ENCODE data around the gene CCT5.

Gene CCT5

DNA sequence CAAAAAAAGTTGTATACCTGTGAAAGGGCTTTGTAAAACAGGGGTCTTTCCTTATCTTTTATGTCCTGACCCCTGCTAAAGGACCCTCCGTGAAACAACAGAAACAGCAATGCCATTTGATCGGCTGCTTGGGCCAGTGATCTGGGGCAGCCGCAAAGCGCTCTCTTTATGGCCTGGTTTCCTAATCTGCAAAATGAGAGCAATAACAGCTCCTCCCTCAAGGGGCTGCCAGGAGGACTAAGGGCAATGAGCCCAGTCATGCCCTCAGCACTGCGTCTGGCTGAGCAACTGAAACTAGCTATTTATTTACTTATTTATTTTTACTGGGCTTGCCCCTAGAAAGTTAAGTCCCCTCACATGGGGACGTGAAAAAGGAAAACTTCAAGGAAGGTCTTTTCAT is 39.3 kb downstream of the CCT5 start:
- no peak overlapping the region for H2AFZ ChIP-seq (ENCODE audit: low read length)

DNA sequence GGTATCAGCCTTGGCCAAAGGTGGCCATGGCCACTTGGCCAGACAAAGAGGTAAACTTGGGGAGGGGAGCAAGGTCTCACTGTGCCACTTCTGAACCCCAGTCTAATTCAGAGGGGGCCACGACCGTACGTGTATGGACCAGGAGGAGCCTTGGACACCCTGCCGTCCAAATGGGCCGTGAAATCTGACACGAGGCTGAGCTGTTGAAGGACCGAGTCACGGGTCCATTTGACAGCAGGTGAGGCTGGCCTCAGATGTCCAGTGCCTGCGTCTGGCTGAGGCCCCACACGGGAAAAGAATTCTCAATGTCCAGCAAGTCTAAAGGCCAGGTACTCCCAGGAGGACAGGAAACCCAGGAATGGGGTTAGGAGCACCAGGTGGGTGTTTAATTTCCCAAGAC is 39.9 kb downstream of the CCT5 start:
- Histone ChIP-seq H3K4me2 (ENCODE audit: low read depth, low read length, poor library complexity, severe bottlenecking) (no peak overlapping the region), H3K4me1 (ENCODE audit: insufficient read depth, low read length, poor library complexity, severe bottlenecking) (no peaks in the 10 kb centered on the region), H3K9me2 (replicated peaks; ENCODE audit: low read depth, low read length) (no peaks in the 10 kb centered on the region), H3K4me3 (ENCODE audit: low read length, poor library complexity, severe bottlenecking) (no peak overlapping the region), H4K20me1 (ENCODE audit: insufficient read depth, low read length, poor library complexity, severe bottlenecking) (no peaks in the 10 kb centered on the region), H3K36me3 (ENCODE audit: insufficient read depth, low read length) (no peaks in the 10 kb centered on the region), H3K27me3 (ENCODE audit: insufficient read depth, low read length, poor library complexity, severe bottlenecking) (no peaks in the 10 kb centered on the region), H3K79me2 (ENCODE audit: insufficient read depth, low read length) (no peaks in the 10 kb centered on the region), H3K9ac (ENCODE audit: low read depth, low read length, poor library complexity, severe bottlenecking) (no peak overlapping the region), H3K9me3 (ENCODE audit: insufficient read depth, low read depth, low read length) (no peaks in the 10 kb centered on the region), H2AFZ (ENCODE audit: low read length) (no peak overlapping the region), H3F3A (ENCODE audit: low read depth) (no peaks in the 10 kb centered on the region)
- TF ChIP-seq, protein P1, sequence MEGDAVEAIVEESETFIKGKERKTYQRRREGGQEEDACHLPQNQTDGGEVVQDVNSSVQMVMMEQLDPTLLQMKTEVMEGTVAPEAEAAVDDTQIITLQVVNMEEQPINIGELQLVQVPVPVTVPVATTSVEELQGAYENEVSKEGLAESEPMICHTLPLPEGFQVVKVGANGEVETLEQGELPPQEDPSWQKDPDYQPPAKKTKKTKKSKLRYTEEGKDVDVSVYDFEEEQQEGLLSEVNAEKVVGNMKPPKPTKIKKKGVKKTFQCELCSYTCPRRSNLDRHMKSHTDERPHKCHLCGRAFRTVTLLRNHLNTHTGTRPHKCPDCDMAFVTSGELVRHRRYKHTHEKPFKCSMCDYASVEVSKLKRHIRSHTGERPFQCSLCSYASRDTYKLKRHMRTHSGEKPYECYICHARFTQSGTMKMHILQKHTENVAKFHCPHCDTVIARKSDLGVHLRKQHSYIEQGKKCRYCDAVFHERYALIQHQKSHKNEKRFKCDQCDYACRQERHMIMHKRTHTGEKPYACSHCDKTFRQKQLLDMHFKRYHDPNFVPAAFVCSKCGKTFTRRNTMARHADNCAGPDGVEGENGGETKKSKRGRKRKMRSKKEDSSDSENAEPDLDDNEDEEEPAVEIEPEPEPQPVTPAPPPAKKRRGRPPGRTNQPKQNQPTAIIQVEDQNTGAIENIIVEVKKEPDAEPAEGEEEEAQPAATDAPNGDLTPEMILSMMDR (conservative IDR thresholded peaks at IDR 0.05; ENCODE audit: low read length): no peak
- no peak for TF ChIP-seq EZH2phosphoT487 (IDR thresholded peaks at IDR 0.05; ENCODE audit: borderline replicate concordance)

More for the DNA sequence above, 39.3 kb downstream of the CCT5 start:
- no peaks in the 10 kb centered on the region for H3K9me2 ChIP-seq (replicated peaks; ENCODE audit: low read depth, low read length)
- H3K9ac ChIP-seq (ENCODE audit: low read depth, low read length, poor library complexity, severe bottlenecking): no peak overlapping the region
- no peaks in the 10 kb centered on the region for H3K9me3 ChIP-seq (ENCODE audit: insufficient read depth, low read depth, low read length)
- H3K79me2 ChIP-seq (ENCODE audit: insufficient read depth, low read length): no peaks in the 10 kb centered on the region
- H3K27me3 ChIP-seq (ENCODE audit: insufficient read depth, low read length, poor library complexity, severe bottlenecking): no peaks in the 10 kb centered on the region
- TF ChIP-seq EZH2phosphoT487 (IDR thresholded peaks at IDR 0.05; ENCODE audit: borderline replicate concordance): no peak
- TF ChIP-seq, protein P1 (conservative IDR thresholded peaks at IDR 0.05; ENCODE audit: low read length): no peak
- no peaks in the 10 kb centered on the region for H3K4me1 ChIP-seq (ENCODE audit: insufficient read depth, low read length, poor library complexity, severe bottlenecking)
- no peaks in the 10 kb centered on the region for H3F3A ChIP-seq (ENCODE audit: low read depth)
- H3K4me3 ChIP-seq (ENCODE audit: low read length, poor library complexity, severe bottlenecking): no peak overlapping the region
- no peaks in the 10 kb centered on the region for H4K20me1 ChIP-seq (ENCODE audit: insufficient read depth, low read length, poor library complexity, severe bottlenecking)
- H3K36me3 ChIP-seq (ENCODE audit: insufficient read depth, low read length): no peaks in the 10 kb centered on the region
- no peak overlapping the region for H3K4me2 ChIP-seq (ENCODE audit: low read depth, low read length, poor library complexity, severe bottlenecking)

- no peaks in the 10 kb centered on the region for H3K9me2 ChIP-seq (replicated peaks; ENCODE audit: low read depth, low read length)
These were observed 40.4 kb downstream of the CCT5 start for GRCh38 chr5:10290438-10290837.

More at GRCh38 chr5:10290438-10290837, 40.4 kb downstream of the CCT5 start:
- no peak overlapping the region for H3K4me3 ChIP-seq (ENCODE audit: low read length, poor library complexity, severe bottlenecking)
- no peaks in the 10 kb centered on the region for H4K20me1 ChIP-seq (ENCODE audit: insufficient read depth, low read length, poor library complexity, severe bottlenecking)
- H3K79me2 ChIP-seq (ENCODE audit: insufficient read depth, low read length): no peaks in the 10 kb centered on the region
- H3K4me2 ChIP-seq (ENCODE audit: low read depth, low read length, poor library complexity, severe bottlenecking): no peak overlapping the region
- H2AFZ ChIP-seq (ENCODE audit: low read length): no peak overlapping the region
- no peaks in the 10 kb centered on the region for H3K27me3 ChIP-seq (ENCODE audit: insufficient read depth, low read length, poor library complexity, severe bottlenecking)
- no peak for TF ChIP-seq EZH2phosphoT487 (IDR thresholded peaks at IDR 0.05; ENCODE audit: borderline replicate concordance)
- TF ChIP-seq, protein P1 (conservative IDR thresholded peaks at IDR 0.05; ENCODE audit: low read length): no peak
- H3F3A ChIP-seq (ENCODE audit: low read depth): no peaks in the 10 kb centered on the region
- no peak overlapping the region for H3K9ac ChIP-seq (ENCODE audit: low read depth, low read length, poor library complexity, severe bottlenecking)
- no peaks in the 10 kb centered on the region for H3K36me3 ChIP-seq (ENCODE audit: insufficient read depth, low read length)
- no peaks in the 10 kb centered on the region for H3K9me3 ChIP-seq (ENCODE audit: insufficient read depth, low read depth, low read length)
- H3K4me1 ChIP-seq (ENCODE audit: insufficient read depth, low read length, poor library complexity, severe bottlenecking): no peaks in the 10 kb centered on the region
